Tibial artery (tissue), 4 donors: ENCODE results near the gene MALRD1.

Experiments used
- DNase-seq, 2 donors: peaks; one replicate each; pipeline ENCODE4 v3.0.0-alpha.2; 2019
- H3K27ac ChIP-seq, 2 donors: fragments of 200-600 bp; sonication (generic) in 1 of 2; 1 replicate in 1 of 2; 2 replicates in 1 of 2; pipeline ENCODE4 v1.5.1; 2018 to 2019; ENCODE audit warnings: mild to moderate bottlenecking in 1 of 2
- H3K27me3 ChIP-seq, 2 donors: fragments of 200-600 bp; sonication (generic) in 1 of 2; one replicate each; pipeline versions ENCODE4 v1.5.1 to v1.6.0; 2016 to 2019
- H3K36me3 ChIP-seq, 3 donors: fragments of 200-600 bp; sonication (generic) in 2 of 3; one replicate each; pipeline ENCODE4 v1.5.1; 2016 to 2019; ENCODE audit warnings: mild to moderate bottlenecking in 2 of 3
- H3K4me1 ChIP-seq, 4 donors: fragments of 200-600 bp; sonication (generic) in 2 of 4; 1 replicate in 3 of 4; 2 replicates in 1 of 4; pipeline ENCODE4 v1.5.1; 2016 to 2019
- H3K4me3 ChIP-seq, 2 donors: fragments of 200-600 bp; sonication (generic) in 1 of 2; 1 replicate in 1 of 2; 2 replicates in 1 of 2; pipeline ENCODE4 v1.5.1; 2018 to 2019; ENCODE audit warnings: mild to moderate bottlenecking in 2 of 2
- H3K9me3 ChIP-seq, 3 donors: fragments of 200-600 bp; sonication (generic) in 1 of 3; one replicate each; pipeline ENCODE4 v1.5.1; 2016 to 2019
- intact Hi-C: fragments of 100-400 bp; cut with DNase I; formaldehyde crosslinking; loops from one replicate; pipeline ENCODE4 v1.15.0; 2023; ENCODE audit warnings: low total_unique reads
- TF ChIP-seq, protein P1 (sequence below), 2 experiments: fragments of 200-600 bp in 1 of 2; fragments of 450-650 bp in 1 of 2; IDR thresholded peaks; one replicate each; pipeline ENCODE4 v1.5.1; 2017 to 2019; ENCODE audit warnings: antibody characterized with exemption in 2 of 2, mild to moderate bottlenecking in 1 of 2, moderate library complexity in 1 of 2

MALRD1 gene

DNA sequence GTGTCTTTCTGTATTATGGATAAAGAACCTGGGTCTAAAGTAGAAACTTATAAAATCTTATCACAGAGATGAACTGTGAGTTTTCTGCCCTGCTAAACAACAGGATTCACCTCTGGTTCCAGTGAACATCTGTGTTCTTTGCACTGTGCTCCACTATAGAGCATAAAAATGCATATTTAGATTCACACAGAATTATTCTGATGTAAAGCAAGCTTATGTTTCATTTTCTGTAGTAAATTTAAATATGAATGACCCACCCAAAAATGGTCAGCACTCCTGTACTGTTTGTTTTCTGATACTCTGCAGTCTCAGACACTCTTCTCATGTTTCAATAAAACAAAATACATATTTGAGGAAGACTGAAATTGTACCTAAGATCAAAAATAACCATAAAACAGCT lies 563.2 kb downstream of the MALRD1 start:
- no peaks in the 10 kb centered on the region for H3K27me3 ChIP-seq
- DNase-seq, result no peak

DNA sequence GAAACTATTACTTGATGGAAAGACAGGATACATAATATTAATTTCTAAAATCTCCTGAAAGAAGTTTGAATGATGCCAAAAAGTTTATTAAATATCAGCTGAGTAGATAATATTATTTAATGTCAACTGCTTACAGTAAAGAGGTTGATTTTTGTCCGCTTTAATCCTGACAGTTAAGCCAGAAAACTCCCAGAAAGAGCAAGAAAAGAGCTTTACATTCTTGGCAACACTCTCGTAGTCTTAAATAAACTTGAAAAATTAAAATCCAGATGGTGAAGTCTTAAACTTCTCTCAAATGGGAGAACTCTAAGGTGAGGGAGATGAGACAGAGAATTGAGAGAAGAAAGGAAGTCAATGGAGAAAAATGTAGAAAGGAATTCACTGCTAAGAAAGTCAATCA lies 568.4 kb downstream of the MALRD1 start:
- TF ChIP-seq, protein P1, sequence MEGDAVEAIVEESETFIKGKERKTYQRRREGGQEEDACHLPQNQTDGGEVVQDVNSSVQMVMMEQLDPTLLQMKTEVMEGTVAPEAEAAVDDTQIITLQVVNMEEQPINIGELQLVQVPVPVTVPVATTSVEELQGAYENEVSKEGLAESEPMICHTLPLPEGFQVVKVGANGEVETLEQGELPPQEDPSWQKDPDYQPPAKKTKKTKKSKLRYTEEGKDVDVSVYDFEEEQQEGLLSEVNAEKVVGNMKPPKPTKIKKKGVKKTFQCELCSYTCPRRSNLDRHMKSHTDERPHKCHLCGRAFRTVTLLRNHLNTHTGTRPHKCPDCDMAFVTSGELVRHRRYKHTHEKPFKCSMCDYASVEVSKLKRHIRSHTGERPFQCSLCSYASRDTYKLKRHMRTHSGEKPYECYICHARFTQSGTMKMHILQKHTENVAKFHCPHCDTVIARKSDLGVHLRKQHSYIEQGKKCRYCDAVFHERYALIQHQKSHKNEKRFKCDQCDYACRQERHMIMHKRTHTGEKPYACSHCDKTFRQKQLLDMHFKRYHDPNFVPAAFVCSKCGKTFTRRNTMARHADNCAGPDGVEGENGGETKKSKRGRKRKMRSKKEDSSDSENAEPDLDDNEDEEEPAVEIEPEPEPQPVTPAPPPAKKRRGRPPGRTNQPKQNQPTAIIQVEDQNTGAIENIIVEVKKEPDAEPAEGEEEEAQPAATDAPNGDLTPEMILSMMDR (IDR thresholded peaks at IDR 0.05), result no peak
- H3K27ac ChIP-seq, result no peak overlapping the region
- no peak for DNase-seq
- no peaks in the 10 kb centered on the region for H3K4me1 ChIP-seq
- no peaks in the 10 kb centered on the region for H3K27me3 ChIP-seq
- intact Hi-C loops, result no loop called here
- no peaks in the 10 kb centered on the region for H3K36me3 ChIP-seq
- H3K4me3 ChIP-seq, result no peak overlapping the region
- no peaks in the 10 kb centered on the region for H3K9me3 ChIP-seq

More for the DNA sequence above, 563.2 kb downstream of the MALRD1 start:
- Histone ChIP-seq H3K4me3 (no peak overlapping the region), H3K27ac (no peak overlapping the region), H3K4me1 (no peaks in the 10 kb centered on the region), H3K36me3 (no peaks in the 10 kb centered on the region), H3K9me3 (no peaks in the 10 kb centered on the region)
- TF ChIP-seq, protein P1 (IDR thresholded peaks at IDR 0.05), result no peak
- intact Hi-C loops, result no loop called here

- no peaks in the 10 kb centered on the region for H3K36me3 ChIP-seq
- intact Hi-C loops, result loop anchor here (10.0 kb wide), 1 partner anchor 194 kb away; the partner anchor contains the start of gene PLXDC2
- no peak overlapping the region for H3K27ac ChIP-seq
- TF ChIP-seq, protein P1 (IDR thresholded peaks at IDR 0.05), result no peak
- no peak overlapping the region for H3K4me3 ChIP-seq
- H3K4me1 ChIP-seq, result peaks cover 0 to 12% (median 0%) of the 10 kb centered on the region in 4 donors
- H3K27me3 ChIP-seq, result no peaks in the 10 kb centered on the region
- H3K9me3 ChIP-seq, result no peaks in the 10 kb centered on the region
- DNase-seq, result no peak
Measured at GRCh38 chr10:19620811-19621210, 572.2 kb downstream of the MALRD1 start.

DNA sequence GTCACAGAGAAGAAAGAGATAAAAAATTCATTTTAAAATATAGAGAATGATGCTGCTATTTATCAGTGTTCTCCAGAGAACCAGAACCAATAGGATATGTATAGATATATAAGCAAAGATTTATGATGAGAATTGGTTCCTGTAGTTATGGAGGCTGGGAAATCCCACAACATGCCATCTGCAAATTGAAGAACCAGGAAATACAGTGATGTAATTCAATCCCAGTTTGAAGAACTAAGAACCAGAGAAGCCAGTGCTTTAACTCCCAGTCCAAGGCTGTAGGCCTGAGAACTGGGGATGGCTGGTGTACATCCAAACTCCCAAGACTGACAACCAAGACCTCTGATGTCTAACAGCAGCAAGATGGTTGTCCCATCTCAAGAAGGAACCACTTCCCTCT lies 574.7 kb downstream of the MALRD1 start:
- intact Hi-C loops, result loop anchor here (10.0 kb wide), 1 partner anchor 191 kb away; the partner anchor contains the start of gene PLXDC2
- H3K4me1 ChIP-seq, result peaks cover 0 to 29% (median 0%) of the 10 kb centered on the region in 4 donors
- H3K27ac ChIP-seq, result no peak overlapping the region
- no peaks in the 10 kb centered on the region for H3K9me3 ChIP-seq
- H3K27me3 ChIP-seq, result no peaks in the 10 kb centered on the region
- TF ChIP-seq, protein P1 (IDR thresholded peaks at IDR 0.05), result no peak
- DNase-seq, result no peak
- no peak overlapping the region for H3K4me3 ChIP-seq
- no peaks in the 10 kb centered on the region for H3K36me3 ChIP-seq

- TF ChIP-seq, protein P1 (IDR thresholded peaks at IDR 0.05), result no peak
- peak overlapping the region; percentile 26 to 49 for H3K27ac ChIP-seq
- no peaks in the 10 kb centered on the region for H3K9me3 ChIP-seq
- H3K27me3 ChIP-seq, result no peaks in the 10 kb centered on the region
- H3K36me3 ChIP-seq, result no peaks in the 10 kb centered on the region
- no peak for DNase-seq
- peaks cover 0 to 51% (median 6%) of the 10 kb centered on the region in 4 donors for H3K4me1 ChIP-seq
- no peak overlapping the region for H3K4me3 ChIP-seq
- intact Hi-C loops, result loop anchor here (10.0 kb wide), 1 partner anchor 189 kb away; the partner anchor contains the start of gene PLXDC2
Measured at GRCh38 chr10:19626156-19626555, 577.6 kb downstream of the MALRD1 start.
